Measurements from ENCODE around the gene F11R. TPM values are rescaled to one million over a fixed set of nuclear protein-coding genes. Genes with fewer than 3 reads are reported as not detected.

F11R gene
- total and polyA plus RNA-seq, 9 donors = 8.9 to 28.0 (median 12.3) TPM

DNA sequence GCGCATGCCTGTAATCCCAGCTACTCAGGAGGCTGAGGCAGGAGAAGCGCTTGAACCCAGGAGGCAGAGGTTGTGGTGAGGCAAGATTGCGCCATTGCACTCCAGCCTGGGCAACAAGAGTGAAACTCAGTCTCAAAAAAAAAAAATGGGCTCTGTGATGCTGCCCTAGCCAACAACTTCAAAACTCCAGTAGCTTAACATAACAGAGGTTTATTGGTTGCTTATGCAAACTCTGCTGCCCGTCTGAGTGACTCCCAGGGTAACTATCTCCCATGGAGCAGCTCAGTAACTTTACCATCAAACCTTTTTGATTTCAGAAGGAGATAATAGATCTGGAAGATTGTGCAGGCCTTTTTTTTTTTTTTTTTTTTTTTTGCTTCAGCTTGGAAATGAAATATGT, 47.5 kb downstream of the F11R start:
- H3K27me3 ChIP-seq (ENCODE audit: control insufficient read depth, insufficient read depth, low read length) = peaks cover 2% of the 10 kb centered on the region
- H3K4me3 ChIP-seq (ENCODE audit: low read length) = no peak overlapping the region
- no peak overlapping the region for H3K27ac ChIP-seq (ENCODE audit: low read length)
- H3K9me3 ChIP-seq (replicated peaks; ENCODE audit: control insufficient read depth, low read depth, low read length) = no peaks in the 10 kb centered on the region
- no peaks in the 10 kb centered on the region for H3K4me1 ChIP-seq (ENCODE audit: control insufficient read depth, insufficient read depth, low read length)
- 100% methylated on average over 2 of the region's 4 CpGs for WGBS (ENCODE audit: insufficient coverage)
- no peaks in the 10 kb centered on the region for H3K36me3 ChIP-seq (ENCODE audit: control insufficient read depth, insufficient read depth, low read length)
- DNase-seq = no peak

DNA sequence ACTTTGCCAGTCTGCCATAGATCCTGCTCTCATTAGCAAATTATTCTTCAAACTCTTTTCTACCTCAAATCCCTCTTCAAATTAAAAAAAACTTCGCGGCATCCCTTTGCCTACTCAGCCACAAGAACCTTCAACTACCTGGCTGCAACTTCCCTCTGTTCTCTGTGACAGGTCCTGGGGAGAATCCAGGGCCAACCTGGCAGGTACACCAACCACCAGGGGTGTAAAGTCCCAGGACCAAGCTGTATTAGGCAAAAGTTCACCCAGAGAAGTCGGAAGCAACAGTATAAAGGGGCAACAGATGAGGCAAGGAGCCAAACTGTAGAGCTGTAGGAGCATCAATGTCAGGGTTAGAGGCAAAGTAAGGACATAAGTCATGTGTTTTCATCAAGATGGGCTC, 48.0 kb downstream of the F11R start:
- H3K36me3 ChIP-seq (ENCODE audit: control insufficient read depth, insufficient read depth, low read length) = no peaks in the 10 kb centered on the region
- no peak overlapping the region for H3K4me3 ChIP-seq (ENCODE audit: low read length)
- no peaks in the 10 kb centered on the region for H3K9me3 ChIP-seq (replicated peaks; ENCODE audit: control insufficient read depth, low read depth, low read length)
- no peak overlapping the region for H3K27ac ChIP-seq (ENCODE audit: low read length)
- 36% methylated on average over 3 of the region's 3 CpGs for WGBS (ENCODE audit: insufficient coverage)
- peaks cover 2% of the 10 kb centered on the region for H3K27me3 ChIP-seq (ENCODE audit: control insufficient read depth, insufficient read depth, low read length)
- no peaks in the 10 kb centered on the region for H3K4me1 ChIP-seq (ENCODE audit: control insufficient read depth, insufficient read depth, low read length)
- DNase-seq = no peak

DNA sequence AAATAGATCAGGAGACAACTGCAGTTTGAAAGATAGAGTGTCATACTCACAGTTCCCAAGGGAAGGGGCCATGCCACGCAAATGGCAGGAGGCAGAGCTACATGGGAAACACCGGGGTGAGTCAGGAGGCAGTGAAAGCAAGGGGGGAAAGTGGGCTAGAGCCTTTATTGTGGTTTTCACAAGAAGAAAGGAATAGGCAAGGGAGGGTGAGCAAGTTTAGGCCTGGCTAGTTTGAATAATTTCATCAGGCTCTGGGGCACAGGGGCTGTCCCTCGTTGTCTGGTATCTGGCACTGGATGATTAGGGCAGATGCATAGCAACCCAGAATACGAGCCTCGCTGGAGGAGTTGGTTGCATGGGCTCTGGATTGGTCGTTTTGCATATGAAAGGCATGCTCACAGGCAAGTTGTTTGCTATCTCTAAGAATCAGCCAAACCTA, 49.3 kb downstream of the F11R start:
- no peaks in the 10 kb centered on the region for H3K4me1 ChIP-seq (ENCODE audit: control insufficient read depth, insufficient read depth, low read length)
- DNase-seq = no peak
- no peaks in the 10 kb centered on the region for H3K36me3 ChIP-seq (ENCODE audit: control insufficient read depth, insufficient read depth, low read length)
- H3K27me3 ChIP-seq (ENCODE audit: control insufficient read depth, insufficient read depth, low read length) = peaks cover 2% of the 10 kb centered on the region
- H3K4me3 ChIP-seq (ENCODE audit: low read length) = no peak overlapping the region
- 32% methylated on average over 6 of the region's 6 CpGs for WGBS (ENCODE audit: insufficient coverage)
- H3K9me3 ChIP-seq (replicated peaks; ENCODE audit: control insufficient read depth, low read depth, low read length) = no peaks in the 10 kb centered on the region
- no peak overlapping the region for H3K27ac ChIP-seq (ENCODE audit: low read length)

- no peak overlapping the region for H3K4me3 ChIP-seq (ENCODE audit: low read length)
- H3K27ac ChIP-seq (ENCODE audit: low read length) = no peak overlapping the region
- no peaks in the 10 kb centered on the region for H3K27me3 ChIP-seq (ENCODE audit: control insufficient read depth, insufficient read depth, low read length)
- no CpG with 5 or more reads among the region's 4 CpGs for WGBS (ENCODE audit: insufficient coverage)
- no peaks in the 10 kb centered on the region for H3K4me1 ChIP-seq (ENCODE audit: control insufficient read depth, insufficient read depth, low read length)
- no peaks in the 10 kb centered on the region for H3K36me3 ChIP-seq (ENCODE audit: control insufficient read depth, insufficient read depth, low read length)
- DNase-seq = no peak
- H3K9me3 ChIP-seq (replicated peaks; ENCODE audit: control insufficient read depth, low read depth, low read length) = no peaks in the 10 kb centered on the region
These were observed 57.4 kb downstream of the F11R start for GRCh38 chr1:160963521-160963920.

DNA sequence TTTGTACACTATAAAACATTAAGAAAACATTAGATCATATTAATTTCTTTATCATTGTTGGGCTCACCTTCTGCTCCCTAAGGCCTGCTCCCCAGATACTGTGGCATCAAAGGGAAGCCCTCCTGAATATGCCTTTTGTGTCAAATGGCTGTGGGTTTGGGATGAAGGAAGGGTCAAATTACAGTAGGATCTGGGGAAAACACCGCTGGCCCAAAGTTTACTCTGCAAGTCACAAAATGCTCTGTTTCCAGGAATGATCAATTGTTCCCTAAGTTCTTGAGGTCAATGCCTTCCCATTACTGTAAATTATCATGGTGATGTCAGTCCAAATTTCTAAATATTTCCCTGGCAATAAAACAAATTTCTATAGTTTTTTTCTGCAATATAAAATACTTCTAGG, 59.5 kb downstream of the F11R start:
- Histone ChIP-seq H3K27ac (ENCODE audit: low read length) (no peak overlapping the region), H3K36me3 (ENCODE audit: control insufficient read depth, insufficient read depth, low read length) (no peaks in the 10 kb centered on the region), H3K27me3 (ENCODE audit: control insufficient read depth, insufficient read depth, low read length) (no peaks in the 10 kb centered on the region), H3K4me3 (ENCODE audit: low read length) (no peak overlapping the region), H3K4me1 (ENCODE audit: control insufficient read depth, insufficient read depth, low read length) (no peaks in the 10 kb centered on the region), H3K9me3 (replicated peaks; ENCODE audit: control insufficient read depth, low read depth, low read length) (no peaks in the 10 kb centered on the region)
- no peak for DNase-seq
- no CpG with 5 or more reads among the region's 1 CpG for WGBS (ENCODE audit: insufficient coverage)

GRCh38 chr1:160956966-160957365, 64.0 kb downstream of the F11R start:
- no peaks in the 10 kb centered on the region for H3K27me3 ChIP-seq (ENCODE audit: control insufficient read depth, insufficient read depth, low read length)
- no peak overlapping the region for H3K4me3 ChIP-seq (ENCODE audit: low read length)
- DNase-seq = no peak
- no peak overlapping the region for H3K27ac ChIP-seq (ENCODE audit: low read length)
- 47% methylated on average over 2 of the region's 4 CpGs for WGBS (ENCODE audit: insufficient coverage)
- H3K4me1 ChIP-seq (ENCODE audit: control insufficient read depth, insufficient read depth, low read length) = no peaks in the 10 kb centered on the region
- no peaks in the 10 kb centered on the region for H3K36me3 ChIP-seq (ENCODE audit: control insufficient read depth, insufficient read depth, low read length)
- H3K9me3 ChIP-seq (replicated peaks; ENCODE audit: control insufficient read depth, low read depth, low read length) = no peaks in the 10 kb centered on the region

GRCh38 chr1:160954158-160955104, 66.5 kb downstream of the F11R start, which contains the start of gene ITLN2:
TSS of gene ITLN2 (minus strand) at chr1:160954809. CDS start at chr1:160954741, 68 bp downstream.
- Histone ChIP-seq H3K9me3 (replicated peaks; ENCODE audit: control insufficient read depth, low read depth, low read length) (no peaks in the 10 kb centered on the region), H3K36me3 (ENCODE audit: control insufficient read depth, insufficient read depth, low read length) (no peaks in the 10 kb centered on the region), H3K4me1 (ENCODE audit: control insufficient read depth, insufficient read depth, low read length) (peaks cover 4% of the 10 kb centered on the region), H3K27ac (ENCODE audit: low read length) (no peak within 1 kb of the TSS), H3K4me3 (ENCODE audit: low read length) (no peak within 1 kb of the TSS), H3K27me3 (ENCODE audit: control insufficient read depth, insufficient read depth, low read length) (no peaks in the 10 kb centered on the region)
- 69% methylated on average over 6 of the region's 8 CpGs for WGBS (ENCODE audit: insufficient coverage)
- peak; percentile 11 for DNase-seq

GRCh38 chr1:160953030-160953429, 67.9 kb downstream of the F11R start:
- DNase-seq = no peak
- peaks cover 4% of the 10 kb centered on the region for H3K4me1 ChIP-seq (ENCODE audit: control insufficient read depth, insufficient read depth, low read length)
- no peak overlapping the region for H3K4me3 ChIP-seq (ENCODE audit: low read length)
- H3K27ac ChIP-seq (ENCODE audit: low read length) = no peak overlapping the region
- H3K27me3 ChIP-seq (ENCODE audit: control insufficient read depth, insufficient read depth, low read length) = no peaks in the 10 kb centered on the region
- 52% methylated on average over 3 of the region's 3 CpGs for WGBS (ENCODE audit: insufficient coverage)
- H3K9me3 ChIP-seq (replicated peaks; ENCODE audit: control insufficient read depth, low read depth, low read length) = no peaks in the 10 kb centered on the region
- no peaks in the 10 kb centered on the region for H3K36me3 ChIP-seq (ENCODE audit: control insufficient read depth, insufficient read depth, low read length)

GRCh38 chr1:160952129-160952510, 68.8 kb downstream of the F11R start:
- no peak overlapping the region for H3K4me3 ChIP-seq (ENCODE audit: low read length)
- DNase-seq = no peak
- H3K9me3 ChIP-seq (replicated peaks; ENCODE audit: control insufficient read depth, low read depth, low read length) = no peaks in the 10 kb centered on the region
- H3K27ac ChIP-seq (ENCODE audit: low read length) = no peak overlapping the region
- H3K36me3 ChIP-seq (ENCODE audit: control insufficient read depth, insufficient read depth, low read length) = no peaks in the 10 kb centered on the region
- 57% methylated on average over 1 of the region's 2 CpGs for WGBS (ENCODE audit: insufficient coverage)
- peaks cover 4% of the 10 kb centered on the region for H3K4me1 ChIP-seq (ENCODE audit: control insufficient read depth, insufficient read depth, low read length)
- H3K27me3 ChIP-seq (ENCODE audit: control insufficient read depth, insufficient read depth, low read length) = no peaks in the 10 kb centered on the region

- Histone ChIP-seq H3K4me1 (ENCODE audit: control insufficient read depth, insufficient read depth, low read length) (peaks cover 4% of the 10 kb centered on the region), H3K36me3 (ENCODE audit: control insufficient read depth, insufficient read depth, low read length) (no peaks in the 10 kb centered on the region), H3K27ac (ENCODE audit: low read length) (no peak overlapping the region), H3K27me3 (ENCODE audit: control insufficient read depth, insufficient read depth, low read length) (no peaks in the 10 kb centered on the region), H3K9me3 (replicated peaks; ENCODE audit: control insufficient read depth, low read depth, low read length) (no peaks in the 10 kb centered on the region), H3K4me3 (ENCODE audit: low read length) (no peak overlapping the region)
- peak; percentile 43 for DNase-seq
- 49% methylated on average over 5 of the region's 8 CpGs for WGBS (ENCODE audit: insufficient coverage)
These were observed 69.4 kb downstream of the F11R start for GRCh38 chr1:160951443-160952128.

All from muscle of leg (tissue), 11 donors.